SHP77 treated with DMSO at 0.1 percent for 48 hours (cell line): Measurements from ENCODE around the gene CALN1.
"Not testable (repeated sequence)": the region's sequence is repeated elsewhere in the genome, so short reads cannot be mapped to it uniquely, and the experiment has no call there.

ENCODE experiments used
- DNase-seq: peaks from one replicate; lab custom pipeline; 2025; lab: John Stamatoyannopoulos, UW

The CALN1 gene

DNA sequence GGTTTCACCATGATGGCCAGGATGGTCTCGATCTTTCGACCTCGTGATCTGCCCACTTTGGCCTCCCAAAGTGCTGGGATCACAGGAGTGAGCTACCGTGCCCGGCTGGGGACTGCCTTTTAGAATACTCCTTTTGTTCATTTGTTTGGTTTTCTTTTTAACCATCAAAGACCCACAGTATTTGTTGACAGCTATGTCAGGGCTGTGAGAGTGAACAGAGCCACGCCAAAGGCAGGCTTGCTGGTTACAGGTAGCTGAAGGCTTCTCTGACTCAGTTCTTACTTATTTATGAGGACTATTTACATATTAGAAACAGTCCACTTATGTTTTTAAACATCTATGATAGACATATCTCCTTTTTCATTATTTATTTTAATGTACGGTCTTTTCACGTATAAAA, 544.5 kb downstream of the CALN1 start:
- no peak for DNase-seq

DNA sequence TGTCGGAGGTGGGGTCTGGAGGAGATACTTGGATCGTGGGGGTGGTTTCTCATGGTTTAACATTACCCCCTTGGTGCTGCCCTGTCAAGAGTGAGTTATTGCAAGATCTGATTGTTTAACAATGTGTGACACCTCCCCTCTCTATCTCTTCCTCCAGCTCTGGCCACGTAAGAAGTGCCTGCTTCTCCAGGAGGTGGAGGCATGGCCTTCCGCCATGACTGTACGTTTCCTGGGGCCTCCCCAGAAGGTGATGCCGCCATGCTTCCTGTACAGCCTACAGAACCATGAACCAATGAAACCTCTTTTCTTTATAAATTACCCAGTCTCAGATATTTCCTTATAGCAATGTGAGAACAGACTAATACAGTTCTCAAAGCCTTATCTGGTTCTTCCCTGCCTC, 547.0 kb downstream of the CALN1 start:
- DNase-seq, result no peak

DNA sequence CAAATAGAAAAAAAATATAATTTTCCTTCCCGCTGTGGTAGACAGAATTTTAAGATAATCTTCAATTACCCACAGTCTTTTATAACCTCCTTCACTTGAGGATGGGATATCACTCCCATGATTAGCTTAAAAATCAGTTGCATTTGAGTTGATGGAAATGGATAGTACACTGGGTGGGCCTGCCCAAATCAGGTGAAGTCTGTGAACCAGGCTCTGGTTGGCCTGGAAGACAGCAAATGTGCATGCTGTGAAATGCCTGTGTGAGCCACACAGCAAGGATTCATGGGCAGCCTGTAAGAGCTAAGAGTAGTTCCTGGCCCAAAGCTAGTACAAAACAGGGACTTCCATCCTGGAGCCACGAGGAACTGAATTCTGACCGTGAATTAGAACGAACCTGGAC, 548.0 kb downstream of the CALN1 start:
- DNase-seq, result no peak

DNA sequence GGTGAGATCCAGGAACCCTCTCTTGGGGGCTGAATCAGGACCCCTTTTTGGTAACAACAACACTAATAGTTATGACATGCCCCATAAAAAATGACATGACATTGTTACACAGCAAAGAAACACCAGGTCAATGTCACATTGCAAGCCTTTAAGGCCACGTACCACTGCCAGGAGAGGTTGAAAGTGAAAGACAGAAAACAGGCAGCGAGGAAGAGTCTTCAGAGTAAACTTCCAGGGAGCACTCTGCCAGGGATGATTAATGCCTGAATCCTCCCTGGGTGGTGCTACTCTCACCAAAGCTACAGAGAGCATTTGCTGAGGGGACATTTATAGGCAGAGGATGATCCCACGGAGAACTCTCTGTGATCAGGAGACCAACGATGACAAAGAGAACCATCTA, 551.6 kb downstream of the CALN1 start:
- DNase-seq, result no peak

DNA sequence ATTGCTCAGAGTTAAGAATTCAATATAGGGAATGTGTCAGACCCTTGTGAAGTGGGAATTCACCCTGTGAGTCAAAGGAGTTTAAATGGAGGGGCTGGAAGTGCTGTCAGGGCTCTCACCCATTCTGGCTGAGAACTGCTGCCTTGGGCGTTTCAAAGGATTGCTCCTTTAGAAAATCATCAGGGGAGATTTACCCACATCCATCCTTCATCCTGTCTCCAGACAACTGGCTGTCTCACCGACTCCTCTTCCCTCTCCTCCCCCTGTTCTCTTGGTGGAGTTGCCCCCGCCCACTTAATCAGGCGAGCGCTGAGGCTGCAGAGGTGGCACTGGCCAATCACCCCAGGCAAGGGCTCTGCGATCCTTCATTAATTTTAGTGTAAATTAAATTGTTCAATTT, 554.8 kb downstream of the CALN1 start:
- no peak for DNase-seq

DNA sequence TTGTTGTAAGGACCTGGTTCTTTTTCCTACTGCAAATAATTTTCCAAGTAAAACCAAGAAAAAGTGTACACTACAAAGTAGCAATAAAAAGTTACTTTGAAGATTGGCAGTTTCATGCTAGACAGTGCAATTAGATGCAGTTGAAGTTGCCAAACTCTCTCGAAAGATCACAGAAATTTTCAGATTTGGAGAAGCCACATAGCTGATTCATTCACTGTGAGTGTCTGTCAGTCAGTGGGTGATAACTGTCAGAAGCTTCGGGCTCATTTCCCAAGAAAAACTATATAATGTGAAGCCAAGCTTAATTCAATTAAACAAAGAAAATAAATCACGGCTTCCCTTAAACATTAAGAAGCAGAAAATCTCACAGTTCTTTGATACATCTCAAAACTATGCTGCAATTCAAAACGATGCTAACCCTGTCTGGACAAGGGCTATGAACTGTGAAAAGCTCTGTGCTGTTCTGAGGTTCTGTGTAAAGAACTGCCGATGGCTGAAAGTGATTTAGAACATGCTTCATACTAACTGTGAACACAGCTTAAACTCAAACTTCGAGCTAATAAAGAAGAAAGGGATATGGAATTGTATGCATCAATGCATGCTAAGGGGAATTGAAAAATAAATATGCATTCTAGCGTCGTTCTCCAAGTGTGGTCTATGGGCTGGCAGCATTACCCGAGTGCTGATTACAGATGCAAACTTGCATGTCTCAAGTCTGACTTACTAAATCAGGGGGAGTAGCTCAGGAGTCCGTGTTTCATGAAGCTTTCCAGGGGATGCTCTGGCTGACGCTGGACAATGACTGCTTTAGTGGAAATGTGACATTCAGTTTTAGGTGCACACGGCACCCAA, 557.4 kb downstream of the CALN1 start:
- no peak for DNase-seq

DNA sequence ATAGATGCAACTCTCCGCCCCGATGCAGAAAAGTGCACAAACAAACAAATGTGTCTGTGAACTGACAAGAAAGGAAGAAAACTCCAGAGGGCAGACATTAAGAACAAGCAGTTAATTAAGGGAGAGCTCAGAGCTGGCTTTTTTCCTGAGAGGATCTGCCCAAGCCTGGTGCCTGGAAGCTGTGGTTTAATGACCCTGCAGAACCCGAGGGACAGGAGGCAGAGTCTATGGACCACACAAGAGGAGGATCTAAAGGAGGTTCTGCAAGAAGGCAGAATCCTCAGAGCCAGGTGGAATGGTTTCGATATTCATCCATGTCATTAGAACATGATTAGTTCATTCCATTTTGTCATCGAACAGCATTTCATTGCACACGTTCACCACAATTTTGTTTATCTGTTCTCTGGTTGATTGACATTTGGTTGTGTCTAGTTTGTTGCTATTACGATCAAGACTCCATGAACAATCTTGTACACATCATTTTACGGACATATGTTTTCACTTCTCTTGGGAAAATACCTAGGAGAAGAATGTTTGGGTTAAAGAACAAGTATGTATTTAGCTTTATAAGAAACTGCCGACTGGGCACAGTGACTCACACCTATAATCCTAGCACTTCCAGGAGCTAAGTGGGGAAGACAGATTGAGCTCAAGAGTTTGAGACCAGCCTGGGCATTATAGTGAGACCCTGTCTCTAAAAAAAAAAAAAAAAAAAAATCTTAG, 560.2 kb downstream of the CALN1 start:
- DNase-seq, result no peak

DNA sequence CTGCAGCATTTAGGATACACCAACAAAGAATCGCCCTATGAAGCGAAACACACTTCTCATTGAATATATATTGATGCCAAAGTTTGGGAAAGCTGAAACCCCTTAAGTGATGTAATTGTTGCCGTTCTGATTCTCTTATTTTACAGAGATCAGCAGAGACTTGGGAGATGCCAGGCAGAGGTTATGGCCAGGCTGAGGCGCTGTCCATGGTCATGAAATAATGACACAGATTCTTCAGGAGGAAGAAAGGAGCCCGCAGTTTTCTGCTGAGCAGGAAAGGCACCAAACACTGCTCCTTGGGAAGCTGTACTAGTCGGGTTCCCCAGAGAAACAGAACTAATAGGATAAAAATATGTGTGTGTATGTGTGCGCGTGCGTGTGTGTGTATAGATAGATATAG, 566.0 kb downstream of the CALN1 start:
- no peak for DNase-seq

DNA sequence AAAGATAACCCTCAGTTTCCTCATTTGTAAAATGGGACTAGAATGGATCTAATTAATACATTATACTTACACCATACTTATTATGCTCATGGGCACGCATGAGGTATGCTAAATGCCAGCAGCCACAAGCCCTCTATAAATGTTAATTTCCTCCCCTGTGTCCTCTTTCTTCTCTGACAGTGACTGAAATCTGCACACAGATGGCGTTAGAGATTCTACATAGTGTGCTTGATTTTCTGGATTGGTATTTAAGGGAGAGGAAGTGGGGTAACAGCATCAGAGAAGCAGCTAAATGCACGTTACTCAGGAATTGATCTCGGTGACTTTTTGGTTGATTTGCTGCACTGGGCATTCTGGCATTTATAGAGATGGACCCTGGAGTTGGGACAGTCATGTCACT, 568.5 kb downstream of the CALN1 start:
- DNase-seq, result no peak

DNA sequence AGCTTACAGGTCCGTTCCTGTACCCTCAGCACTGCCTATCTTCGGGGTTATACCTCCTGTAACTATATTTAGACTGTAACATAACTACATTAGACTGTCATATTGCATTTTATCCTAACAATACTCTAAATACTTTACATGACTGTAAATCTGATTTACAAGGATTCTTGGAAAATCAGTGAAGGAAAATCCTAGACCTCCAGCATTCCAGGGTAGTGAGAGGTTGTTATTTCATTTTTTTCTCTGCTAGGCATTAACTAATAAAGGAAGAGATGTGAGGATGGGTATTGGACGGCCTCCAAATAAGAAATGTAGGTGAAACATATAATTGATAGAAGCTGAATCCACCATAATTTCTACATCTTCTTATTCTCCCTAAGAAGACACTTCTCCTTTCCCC, 569.4 kb downstream of the CALN1 start:
- DNase-seq, result no peak

DNA sequence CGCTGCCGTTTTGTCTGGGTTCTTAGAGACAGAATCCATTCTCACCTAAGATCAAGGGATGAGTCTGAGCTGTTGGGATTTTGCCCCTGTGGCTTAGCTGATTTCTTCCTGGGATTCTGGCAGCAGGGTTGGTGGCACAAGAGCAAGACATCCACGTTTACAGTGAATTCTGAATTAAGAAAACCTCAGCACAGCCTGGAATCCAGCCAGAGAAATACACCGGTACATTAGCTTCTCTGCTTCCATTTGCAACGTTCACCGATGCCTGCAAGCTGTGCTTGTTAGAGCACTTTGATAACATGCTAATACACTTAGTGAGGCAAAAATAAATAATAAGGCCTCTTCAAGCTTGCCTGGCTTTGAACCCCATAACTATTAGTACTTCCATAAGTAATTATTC, 569.8 kb downstream of the CALN1 start:
- DNase-seq, result no peak

DNA sequence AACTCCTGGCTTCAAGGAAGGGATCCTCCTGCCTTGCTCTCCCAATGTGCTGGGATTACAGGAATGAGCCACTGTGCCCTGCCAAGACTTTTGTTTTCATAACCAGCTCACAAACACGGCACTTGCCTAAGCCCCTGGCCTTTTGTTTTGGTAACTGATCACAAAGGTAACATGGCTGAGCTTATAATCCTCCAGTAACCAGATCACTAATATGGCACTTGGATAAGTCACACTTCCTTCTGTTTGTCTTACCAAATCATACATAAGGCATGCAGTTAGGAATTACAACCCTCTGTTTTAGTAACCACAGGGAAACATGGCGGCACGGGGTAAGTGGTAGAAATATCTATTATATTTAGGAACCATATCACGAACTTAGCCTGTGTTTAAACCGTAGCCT, 577.1 kb downstream of the CALN1 start:
- DNase-seq, result no peak

DNA sequence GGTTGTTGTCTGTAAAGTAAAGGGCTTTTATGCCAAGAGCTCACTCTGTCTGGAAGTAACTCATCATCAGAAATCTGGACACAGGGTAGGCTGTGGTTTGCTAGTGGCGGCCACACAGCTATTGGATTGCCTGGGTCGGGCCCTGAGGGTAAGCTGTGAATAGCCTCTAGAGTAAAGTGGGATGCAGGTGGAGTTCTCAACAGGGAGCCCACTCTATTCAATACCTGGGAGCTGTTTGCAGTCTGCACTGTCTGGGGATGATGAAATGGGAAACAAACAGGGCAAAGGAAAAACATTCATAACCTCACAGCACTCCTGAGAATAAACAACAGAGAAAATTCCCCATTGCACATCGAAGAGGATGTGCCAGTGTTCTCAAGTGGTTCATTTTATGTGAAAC, 582.6 kb downstream of the CALN1 start:
- no peak for DNase-seq

DNA sequence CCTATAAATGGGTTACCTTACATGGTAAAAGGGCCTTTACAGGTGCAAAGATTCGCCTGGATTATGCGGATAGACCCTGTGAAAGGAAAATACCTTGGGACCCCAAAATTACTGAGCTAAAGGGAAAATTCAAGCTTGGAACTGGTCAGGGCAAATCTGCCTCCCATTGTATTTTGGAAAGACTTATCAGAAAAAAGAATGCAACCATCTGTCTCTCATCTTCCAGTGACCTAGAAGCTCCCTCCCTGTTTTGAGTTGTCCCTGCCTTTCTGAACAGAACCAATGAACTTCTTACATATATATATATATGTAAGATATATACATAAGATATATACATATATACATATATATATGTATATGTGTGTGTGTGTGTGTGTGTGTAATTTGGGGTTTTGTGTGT, 583.8 kb downstream of the CALN1 start:
- DNase-seq, result no peak

DNA sequence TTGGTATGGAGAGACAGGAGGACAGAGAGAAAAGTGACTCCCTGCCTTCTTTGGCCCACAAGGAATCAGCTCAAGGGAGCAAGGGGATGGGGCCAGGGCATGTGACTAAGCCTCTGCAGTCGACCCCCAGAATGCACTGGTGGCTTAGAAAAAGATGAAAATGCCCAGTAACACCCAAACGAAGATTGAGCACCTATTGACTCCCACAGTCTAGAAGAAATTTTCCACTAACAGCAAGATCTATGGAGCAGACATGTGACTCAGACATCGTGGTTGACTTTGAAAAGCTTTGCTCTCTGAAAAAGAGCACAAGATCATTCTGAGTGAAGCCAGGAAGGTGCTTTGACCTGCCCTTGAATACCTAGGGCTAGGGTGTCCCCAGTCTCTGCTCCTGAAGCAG, 586.0 kb downstream of the CALN1 start:
- no peak for DNase-seq

DNA sequence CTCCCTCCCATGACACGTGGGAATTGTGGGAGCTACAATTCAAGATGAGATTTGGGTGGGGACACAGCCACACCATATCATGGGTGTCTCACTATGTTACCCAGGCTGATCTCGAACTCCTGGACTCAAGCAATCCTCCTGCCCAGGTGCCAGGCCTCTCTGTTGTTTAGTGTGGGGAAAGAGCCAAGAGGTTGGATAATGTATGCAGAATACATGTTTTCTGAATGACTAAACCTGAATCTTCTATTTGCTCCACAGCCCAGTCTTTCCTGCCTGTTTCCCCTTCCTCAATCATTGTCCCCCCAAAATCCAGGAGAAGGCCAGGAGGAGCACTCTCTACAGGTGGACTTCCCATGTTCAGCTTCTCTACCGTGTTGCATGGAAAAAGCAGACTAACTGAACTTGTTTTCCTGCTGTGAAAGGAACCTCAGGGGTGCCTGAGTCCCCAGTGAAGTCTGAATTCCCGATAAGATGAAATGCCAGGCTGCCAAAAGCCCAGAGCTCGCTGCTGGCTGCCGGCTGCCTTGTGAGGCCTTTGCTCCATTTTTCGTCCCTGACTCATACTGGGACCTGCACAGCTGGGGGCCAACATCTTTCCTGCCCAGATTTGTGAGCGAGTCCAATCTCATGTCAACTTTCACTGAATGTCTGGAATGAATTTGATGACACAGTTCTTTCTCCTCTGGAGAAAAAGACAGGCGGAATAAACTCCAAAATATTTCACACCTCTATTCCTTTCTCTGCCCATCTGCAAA, 588.0 kb downstream of the CALN1 start:
- no peak for DNase-seq

DNA sequence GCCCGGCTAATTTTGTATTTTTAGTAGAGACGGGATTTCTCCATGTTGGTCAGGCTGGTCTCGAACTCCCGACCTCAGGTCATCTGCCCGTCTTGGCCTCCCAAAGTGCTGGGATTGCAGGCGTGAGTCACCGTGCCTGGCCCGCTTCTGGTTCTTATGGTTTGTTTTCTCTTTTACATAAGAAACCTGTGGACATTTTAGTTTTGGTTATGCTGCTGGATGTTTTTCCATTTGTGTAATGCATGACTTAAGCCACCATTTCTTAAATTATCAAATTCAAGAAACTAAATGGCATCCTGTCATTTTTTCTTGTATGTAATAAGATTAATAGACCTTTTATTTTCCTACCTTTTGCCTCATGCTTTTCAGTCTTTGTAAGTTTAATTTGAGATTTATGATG, 589.7 kb downstream of the CALN1 start:
- DNase-seq, result not testable (repeated sequence)

DNA sequence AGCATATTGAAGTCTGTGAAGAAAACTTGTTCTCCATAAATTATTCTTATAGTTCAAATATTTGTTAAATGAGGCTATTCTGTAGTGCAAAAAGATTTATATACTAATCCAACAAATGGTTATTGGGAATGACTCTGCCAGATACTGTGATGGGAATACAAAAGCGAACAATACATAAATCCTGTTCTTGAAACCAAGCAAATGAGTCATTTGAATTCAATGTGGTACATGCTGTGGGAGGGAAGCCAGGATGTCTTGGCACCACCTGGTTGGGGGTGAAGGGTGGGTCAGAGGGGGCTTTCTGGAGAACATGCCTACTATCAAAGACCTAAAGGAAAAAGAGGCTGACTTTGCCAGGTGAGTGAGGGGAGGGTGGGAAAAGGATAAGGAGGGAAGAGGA, 594.2 kb downstream of the CALN1 start:
- DNase-seq, result no peak

DNA sequence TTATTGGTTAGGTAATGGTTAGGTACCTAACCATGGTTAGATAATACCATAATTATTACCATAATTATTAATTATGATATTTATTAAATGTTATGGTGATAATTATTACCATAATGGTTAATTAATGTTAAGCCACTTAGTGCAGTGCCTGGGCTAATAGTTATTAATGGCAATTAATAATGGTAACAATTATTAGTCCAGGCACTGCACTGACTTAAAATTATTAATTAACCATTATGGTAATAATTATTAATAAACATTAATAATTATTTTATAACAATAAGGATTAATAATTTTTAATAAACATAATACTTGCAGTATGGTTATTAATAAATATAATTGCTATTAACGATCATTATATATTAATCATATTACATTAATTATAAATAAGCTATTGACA, 604.0 kb downstream of the CALN1 start:
- no peak for DNase-seq

DNA sequence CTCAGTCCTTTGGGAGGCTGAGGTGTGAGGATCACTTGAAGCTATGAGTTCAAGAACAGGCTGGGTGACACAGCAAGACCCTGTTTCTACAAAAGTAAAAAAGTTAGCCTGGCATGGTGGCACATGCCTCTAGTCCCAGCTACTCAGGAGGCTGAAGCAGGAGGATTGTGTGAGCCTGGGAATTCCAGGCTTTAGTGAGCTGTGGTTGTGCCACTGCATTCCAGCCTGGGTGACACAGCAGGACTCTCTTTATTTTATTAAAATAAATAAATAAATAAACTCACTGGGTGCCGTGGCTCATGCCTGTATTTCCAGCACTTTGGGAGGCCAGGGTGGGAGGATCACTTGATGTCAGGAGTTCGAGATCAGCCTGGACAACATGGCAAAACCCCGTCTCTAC, 607.9 kb downstream of the CALN1 start:
- DNase-seq, result no peak

DNA sequence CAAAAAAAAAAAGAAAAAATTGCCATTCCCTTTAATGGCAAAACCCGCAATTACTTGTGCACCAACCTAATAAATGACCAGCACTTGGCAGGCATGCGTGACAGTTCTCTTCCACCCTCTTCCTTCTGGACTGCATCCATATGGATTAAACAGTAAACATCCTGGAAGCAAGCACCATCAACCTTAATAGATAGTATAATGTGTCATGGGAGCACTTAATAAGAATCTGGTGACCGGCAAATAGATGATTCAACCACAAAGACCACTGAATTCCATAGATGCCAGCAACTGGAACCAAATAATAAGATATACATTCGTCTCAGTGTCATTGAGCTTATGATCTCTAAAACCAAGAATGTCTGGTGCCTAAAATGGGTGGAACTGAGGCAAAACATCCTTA, 610.2 kb downstream of the CALN1 start:
- DNase-seq, result no peak

DNA sequence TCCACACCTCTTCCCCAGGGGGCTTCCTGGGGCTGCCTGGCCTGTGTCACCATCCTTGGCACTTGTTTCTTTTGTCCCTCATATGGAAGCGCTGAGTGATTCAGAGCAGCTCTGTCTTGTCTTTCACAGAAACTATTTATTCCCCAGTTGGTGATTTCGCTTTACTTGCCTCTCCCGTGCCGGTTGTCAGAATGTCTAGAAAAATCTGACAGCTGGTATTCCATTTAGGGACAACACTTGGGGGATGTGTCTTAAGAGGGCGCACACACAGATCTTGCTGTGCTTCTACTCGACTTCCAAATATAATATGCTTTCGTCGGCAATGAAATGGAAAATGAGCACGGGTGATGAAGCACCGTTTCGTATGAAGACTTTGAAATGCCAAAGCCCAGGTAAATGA, 611.8 kb downstream of the CALN1 start:
- DNase-seq, result no peak

DNA sequence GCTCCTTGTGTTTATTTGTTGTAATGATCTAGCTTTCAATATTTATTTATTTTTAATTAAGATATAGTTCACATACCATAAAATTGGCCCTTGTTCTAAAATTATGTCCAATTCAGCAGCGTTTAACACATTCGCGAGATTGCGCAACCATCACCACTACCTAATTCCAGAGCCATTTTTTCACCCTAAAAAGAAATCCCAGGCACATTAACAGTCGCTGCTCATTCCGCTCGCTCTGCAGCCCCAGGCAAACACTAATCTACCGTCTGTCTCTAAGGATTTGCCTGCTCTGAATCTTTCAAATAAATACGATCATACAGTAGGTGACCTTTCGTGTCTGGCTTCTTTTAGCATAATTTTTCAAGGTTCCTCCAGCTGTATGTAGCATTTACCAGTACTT, 616.7 kb downstream of the CALN1 start:
- no peak for DNase-seq
